ENCODE data around the gene ADIPOQ.
A peak's percentile ranks its signal among the peaks of the same experiment; 100 is the strongest.
"Not testable (repeated sequence)": the region's sequence is repeated elsewhere in the genome, so short reads cannot be mapped to it uniquely, and the experiment has no call there.

The ADIPOQ gene

DNA sequence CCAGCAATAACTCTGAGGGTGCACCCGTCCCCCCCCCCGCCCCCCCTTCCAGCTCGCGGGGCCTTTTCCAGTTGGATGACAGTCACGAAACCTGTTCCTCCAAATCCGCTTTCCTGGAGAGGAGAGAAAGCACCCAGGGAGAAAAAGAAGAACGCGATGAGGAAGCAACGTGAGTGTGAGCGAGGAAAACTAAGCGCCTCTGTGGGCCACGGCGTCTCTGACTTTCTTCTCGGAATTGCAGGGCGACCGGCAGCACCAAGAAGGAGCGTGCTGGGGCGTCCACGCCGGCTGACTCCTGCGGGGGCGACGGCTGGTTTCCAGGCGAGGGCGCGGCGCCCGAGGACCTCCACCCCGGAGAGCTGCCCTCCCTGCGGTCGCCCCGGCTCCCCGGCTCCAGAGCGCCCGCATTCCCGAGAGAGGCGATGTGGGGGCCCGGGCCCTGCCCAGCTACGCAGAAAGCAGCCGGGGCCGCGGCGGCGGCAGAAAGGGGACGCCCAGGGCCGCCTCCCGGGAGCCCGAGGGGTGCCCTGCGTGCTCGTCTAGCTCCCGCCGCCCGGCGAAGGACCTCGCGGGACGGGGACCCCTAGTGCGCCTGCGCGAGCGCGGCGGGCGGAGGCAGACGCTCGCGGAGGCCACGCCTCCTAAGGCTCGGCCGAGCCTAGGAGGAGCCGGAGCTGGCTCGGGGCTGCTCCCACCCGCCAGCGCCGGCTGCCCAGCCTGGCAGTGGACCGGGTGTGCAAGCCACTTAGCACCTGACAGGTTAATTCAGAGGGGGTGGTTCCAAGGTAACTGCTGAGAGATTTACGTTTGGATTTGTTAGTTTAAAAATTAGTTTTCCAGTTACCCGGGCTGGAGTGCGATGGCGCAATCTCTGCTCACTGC is 15.3 kb upstream of the ADIPOQ start:
- peak; percentile 99 for DNase-seq (ENCODE audit: low spot score)

- DNase-seq (ENCODE audit: low spot score) = no peak
Observed at GRCh38 chr3:186828340-186828739, 14.2 kb upstream of the ADIPOQ start.

GRCh38 chr3:186831798-186832197 is 10.7 kb upstream of the ADIPOQ start:
- no peak for DNase-seq (ENCODE audit: low spot score)

DNA sequence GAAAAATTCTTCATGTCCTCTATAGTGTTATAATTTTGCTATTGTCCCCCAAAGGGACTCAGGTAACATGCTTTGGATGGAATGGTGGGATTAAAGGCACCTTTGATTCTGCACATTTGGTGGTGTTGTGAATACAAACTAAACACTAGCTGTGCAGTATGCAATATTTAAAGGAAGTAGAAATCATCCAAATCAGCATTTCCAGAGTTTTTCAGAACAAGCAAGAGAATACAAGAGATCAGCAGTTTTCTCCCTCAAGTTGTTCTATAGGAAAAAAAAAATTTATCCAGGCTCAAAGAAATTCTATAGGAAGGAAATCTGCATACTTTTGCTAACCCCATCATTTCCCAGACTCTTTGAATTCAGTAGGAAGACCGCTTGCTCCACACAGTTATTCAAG is 10.2 kb upstream of the ADIPOQ start:
- no peak for DNase-seq (ENCODE audit: low spot score)

- peak; percentile 61 for DNase-seq (ENCODE audit: low spot score)
Observed at GRCh38 chr3:186839874-186840641, 2.5 kb upstream of the ADIPOQ start.

DNA sequence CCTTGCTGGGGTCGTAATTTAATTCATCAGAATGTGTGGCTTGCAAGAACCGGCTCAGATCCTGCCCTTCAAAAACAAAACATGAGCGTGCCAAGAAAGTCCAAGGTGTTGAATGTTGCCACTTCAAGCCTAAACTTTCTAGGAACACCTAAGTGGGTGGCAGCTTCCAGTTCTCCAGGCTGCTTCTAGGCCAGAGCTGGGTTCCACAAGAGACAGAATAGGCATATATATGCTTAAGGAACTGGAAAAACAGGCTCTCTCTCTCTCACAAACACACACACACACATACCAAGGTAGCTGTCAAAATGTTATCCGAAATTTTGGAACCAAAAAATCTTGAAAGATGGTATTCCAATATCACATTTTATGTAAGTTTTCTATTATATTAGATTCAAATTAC is 890 bp upstream of the ADIPOQ start:
- DNase-seq (ENCODE audit: low spot score) = no peak

- DNase-seq (ENCODE audit: low spot score) = no peak
Observed at GRCh38 chr3:186843039-186843432, 526 bp downstream of the ADIPOQ start.

DNA sequence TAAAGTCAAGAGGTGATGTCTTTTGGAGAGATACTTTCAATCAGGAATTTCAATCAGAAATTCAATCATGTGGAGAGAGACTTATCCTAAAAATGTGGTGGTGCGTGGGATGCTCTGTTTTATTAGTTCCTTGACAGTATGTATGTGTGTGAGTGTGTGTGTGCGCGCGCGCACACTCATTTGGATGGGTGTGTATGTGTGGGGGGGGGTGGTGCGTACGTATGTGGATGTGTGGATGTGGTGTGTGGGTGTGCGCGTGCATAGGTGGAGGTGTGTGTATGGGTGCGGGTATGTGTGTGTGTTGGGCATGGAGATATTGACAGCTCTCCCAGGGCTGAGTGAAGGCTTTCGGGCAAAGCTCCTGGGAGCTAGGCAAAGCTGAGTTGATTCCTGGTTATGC is 2.4 kb downstream of the ADIPOQ start:
- no peak for DNase-seq (ENCODE audit: low spot score)

GRCh38 chr3:186845756-186846155 is 3.2 kb downstream of the ADIPOQ start:
- DNase-seq (ENCODE audit: low spot score) = no peak

- no peak for DNase-seq (ENCODE audit: low spot score)
Observed at GRCh38 chr3:186847437-186847836, 4.9 kb downstream of the ADIPOQ start.

DNA sequence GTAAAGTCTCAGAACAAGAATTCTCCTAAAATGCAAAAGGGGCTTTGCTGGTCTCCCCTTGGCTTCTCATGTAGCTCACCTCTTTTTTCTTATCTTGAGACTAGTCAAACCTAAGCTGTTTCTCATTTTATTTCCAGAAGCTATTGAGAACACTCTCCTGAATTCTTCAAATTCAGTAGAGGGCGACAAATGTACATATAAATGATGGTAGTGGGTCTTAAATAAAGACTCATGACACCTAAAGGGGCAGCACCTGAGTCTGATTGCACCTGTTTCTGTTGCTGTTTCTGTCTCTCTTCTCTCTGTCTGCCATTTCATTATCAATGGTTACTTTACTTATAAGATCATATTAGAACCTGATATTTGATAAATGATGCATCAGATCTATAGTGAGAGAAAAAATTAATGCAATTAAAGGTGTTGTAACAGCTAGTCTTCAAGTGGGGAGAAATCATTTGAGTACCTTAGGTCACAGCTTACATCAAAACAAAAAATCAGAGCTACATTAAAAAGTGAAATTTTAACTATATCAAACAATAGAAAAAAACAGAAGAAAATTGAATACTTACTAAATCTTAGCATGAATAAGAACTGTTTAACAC is 7.0 kb downstream of the ADIPOQ start:
- peak; percentile 14 for DNase-seq (ENCODE audit: low spot score)

DNA sequence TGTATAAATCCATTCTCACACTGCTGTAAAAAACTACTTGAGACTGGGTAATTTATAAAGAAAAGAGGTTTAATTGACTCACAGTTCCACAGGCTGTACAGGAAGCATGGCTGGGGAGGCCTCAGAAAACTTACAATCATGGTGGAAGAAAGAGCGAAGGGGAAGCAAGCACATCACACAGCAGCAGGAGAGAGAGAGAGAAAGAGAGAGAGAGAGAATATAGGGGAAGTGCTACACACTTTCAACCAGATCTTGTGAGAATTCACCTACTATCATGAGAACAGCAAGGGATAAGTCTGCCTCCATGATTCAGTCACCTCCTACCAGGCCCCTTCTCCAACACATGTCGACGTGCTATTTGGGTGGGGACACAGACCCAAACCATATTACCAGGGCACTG is 9.3 kb downstream of the ADIPOQ start:
- not testable (repeated sequence) for DNase-seq (ENCODE audit: low spot score)

- DNase-seq (ENCODE audit: low spot score) = no peak
Observed at GRCh38 chr3:186852994-186853393, 10.5 kb downstream of the ADIPOQ start.

DNA sequence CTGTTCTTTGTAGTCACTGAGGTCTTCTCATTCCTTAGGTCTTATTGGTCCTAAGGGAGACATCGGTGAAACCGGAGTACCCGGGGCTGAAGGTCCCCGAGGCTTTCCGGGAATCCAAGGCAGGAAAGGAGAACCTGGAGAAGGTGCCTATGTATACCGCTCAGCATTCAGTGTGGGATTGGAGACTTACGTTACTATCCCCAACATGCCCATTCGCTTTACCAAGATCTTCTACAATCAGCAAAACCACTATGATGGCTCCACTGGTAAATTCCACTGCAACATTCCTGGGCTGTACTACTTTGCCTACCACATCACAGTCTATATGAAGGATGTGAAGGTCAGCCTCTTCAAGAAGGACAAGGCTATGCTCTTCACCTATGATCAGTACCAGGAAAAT is 11.6 kb downstream of the ADIPOQ start:
- DNase-seq (ENCODE audit: low spot score) = no peak

DNA sequence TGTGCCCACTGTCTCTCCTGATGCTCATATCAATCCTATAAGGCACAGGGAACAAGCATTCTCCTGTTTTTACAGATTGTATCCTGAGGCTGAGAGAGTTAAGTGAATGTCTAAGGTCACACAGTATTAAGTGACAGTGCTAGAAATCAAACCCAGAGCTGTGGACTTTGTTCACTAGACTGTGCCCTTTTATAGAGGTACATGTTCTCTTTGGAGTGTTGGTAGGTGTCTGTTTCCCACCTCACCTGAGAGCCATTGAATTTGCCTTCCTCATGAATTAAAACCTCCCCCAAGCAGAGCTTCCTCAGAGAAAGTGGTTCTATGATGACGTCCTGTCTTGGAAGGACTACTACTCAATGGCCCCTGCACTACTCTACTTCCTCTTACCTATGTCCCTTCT is 12.4 kb downstream of the ADIPOQ start:
- DNase-seq (ENCODE audit: low spot score) = no peak

- no peak for DNase-seq (ENCODE audit: low spot score)
Observed at GRCh38 chr3:186857743-186858142, 15.2 kb downstream of the ADIPOQ start.

DNA sequence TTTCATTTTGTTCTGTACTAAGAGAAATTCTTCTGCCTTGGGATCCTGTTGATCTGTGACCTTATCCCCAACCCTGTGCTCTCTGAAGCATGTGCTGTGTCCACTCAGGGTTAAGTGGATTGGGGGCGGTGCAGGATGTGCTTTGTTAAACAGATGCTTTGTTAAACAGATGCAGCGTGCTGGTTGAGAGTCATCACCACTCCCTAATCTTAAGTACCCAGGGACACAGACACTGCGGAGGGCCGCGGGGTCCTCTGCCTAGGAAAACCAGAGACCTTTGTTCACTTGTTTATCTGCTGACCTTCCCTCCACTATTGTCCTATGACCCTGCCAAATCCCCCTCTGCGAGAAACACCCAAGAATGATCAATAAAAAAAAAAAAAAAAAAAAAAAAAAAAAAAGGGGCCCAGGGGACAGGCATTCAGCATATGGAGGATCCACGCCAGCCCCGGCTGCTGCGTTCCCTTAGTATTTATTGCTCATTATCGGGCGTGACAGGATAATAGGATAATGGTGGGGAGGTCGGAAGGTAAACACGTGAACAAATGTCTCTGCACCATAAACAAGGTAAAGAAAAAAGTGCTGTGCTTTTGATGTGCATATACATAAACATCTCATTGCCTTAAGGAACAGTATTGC is 22.8 kb downstream of the ADIPOQ start:
- not testable (repeated sequence) for DNase-seq (ENCODE audit: low spot score)

DNA sequence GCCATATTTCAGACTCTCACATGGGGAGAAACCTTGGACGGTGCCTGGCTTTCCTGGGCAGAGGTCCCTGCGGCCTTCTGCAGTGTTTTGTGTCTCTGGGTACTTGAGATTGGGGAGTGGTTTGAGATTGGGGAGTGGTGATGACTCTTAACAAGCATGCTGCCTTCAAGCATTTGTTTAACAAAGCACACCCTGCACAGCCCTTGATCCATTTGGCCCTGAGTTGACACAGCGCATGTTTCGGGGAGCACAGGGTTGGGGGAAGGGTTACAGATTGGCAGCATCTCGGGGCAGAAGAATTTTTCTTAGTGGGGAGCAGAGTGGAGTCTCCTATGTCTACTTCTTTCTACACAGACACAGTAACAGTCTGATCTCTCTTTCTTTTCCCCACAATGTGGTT is 23.6 kb downstream of the ADIPOQ start:
- not testable (repeated sequence) for DNase-seq (ENCODE audit: low spot score)

GRCh38 chr3:186869253-186870100 is 27.0 kb downstream of the ADIPOQ start:
- peak; percentile 13 for DNase-seq (ENCODE audit: low spot score)

- no peak for DNase-seq (ENCODE audit: low spot score)
Observed at GRCh38 chr3:186870421-186871201, 28.1 kb downstream of the ADIPOQ start.

Data from GM03348 (cell line).